IMR-90 (cell line): ENCODE measurements around the gene TNF. TPM values are rescaled to one million over a fixed set of nuclear protein-coding genes. Genes with fewer than 3 reads are reported as not detected.

Experiments used
- ATAC-seq: fragments of 200-7000 bp; cut with Tn5 transposase; 2 replicates; pipeline ENCODE4 v1.9.1; 2020; ENCODE audit warnings: low read depth, mild to moderate bottlenecking, moderate library complexity
- BruUV-seq: library from RNA; stranded (reverse); fragments of 400-500 nt; replicated peaks from 2 replicates; lab custom pipeline; 2021; lab: Mats Ljungman, UMichigan
- CTCF ChIA-PET: fragments of 300-600 bp; formaldehyde crosslinking; extraction: SDS; loops from one replicate; lab custom pipeline; 2021; ENCODE audit warnings: antibody characterized with exemption; lab: Yijun Ruan, JAX
- POLR2A ChIA-PET: fragments of 300-600 bp; sonication (Branson Sonifier 250); formaldehyde crosslinking; loops from one replicate; lab custom pipeline; 2022; ENCODE audit warnings: antibody characterized with exemption; ENCODE audit not compliant: unreplicated experiment; lab: Charles Lee
- DNase-seq: peaks from one replicate; pipeline ENCODE4 v3.0.0; 2013
- H2AFZ ChIP-seq: replicated peaks from 2 replicates; pipeline ENCODE3; 2013; ENCODE audit warnings: low read length, mild to moderate bottlenecking; ENCODE audit not compliant: poor library complexity
- H2AK5ac ChIP-seq: 2 replicates; pipeline ENCODE4 v1.6.1; 2013; ENCODE audit warnings: low read depth, low read length, inconsistent platforms
- H2AK9ac ChIP-seq: replicated peaks from 2 replicates; pipeline ENCODE3; 2013; ENCODE audit warnings: mild to moderate bottlenecking, low read depth, low read length, moderate library complexity; ENCODE audit not compliant: poor library complexity
- H2BK120ac ChIP-seq: 2 replicates; pipeline ENCODE4 v1.6.1; 2013; ENCODE audit warnings: low read depth, low read length, inconsistent platforms
- H2BK15ac ChIP-seq: 3 replicates; pipeline ENCODE4 v1.6.1; 2013; ENCODE audit warnings: low read depth, low read length, inconsistent platforms
- H2BK20ac ChIP-seq: 2 replicates; pipeline ENCODE4 v1.6.1; 2013; ENCODE audit warnings: low read depth, mild to moderate bottlenecking, inconsistent platforms, low read length, moderate library complexity
- H2BK5ac ChIP-seq: 2 replicates; pipeline ENCODE4 v1.6.1; 2013; ENCODE audit warnings: mild to moderate bottlenecking, low read depth, low read length, inconsistent platforms; ENCODE audit not compliant: poor library complexity, severe bottlenecking
- H3K14ac ChIP-seq: replicated peaks from 2 replicates; pipeline ENCODE4 v1.6.1; 2013; ENCODE audit warnings: low read depth, low read length, inconsistent platforms
- H3K18ac ChIP-seq: 2 replicates; pipeline ENCODE4 v1.6.1; 2013; ENCODE audit warnings: low read depth, low read length, control low read depth
- H3K23ac ChIP-seq: 2 replicates; pipeline ENCODE4 v1.6.1; 2013; ENCODE audit warnings: low read depth, low read length, inconsistent platforms
- H3K27ac ChIP-seq: 2 replicates; pipeline ENCODE4 v1.5.1; 2013; ENCODE audit warnings: mild to moderate bottlenecking, control low read depth, low read length; ENCODE audit not compliant: insufficient read depth
- H3K27me3 ChIP-seq: 2 replicates; pipeline ENCODE4 v1.6.1; 2013; ENCODE audit warnings: low read length; ENCODE audit not compliant: control insufficient read depth, insufficient read depth
- H3K36me3 ChIP-seq: 2 replicates; pipeline ENCODE4 v1.6.1; 2013; ENCODE audit warnings: low read length, mixed read lengths; ENCODE audit not compliant: control insufficient read depth, insufficient read depth
- H3K4ac ChIP-seq: 2 replicates; pipeline ENCODE4 v1.6.1; 2013; ENCODE audit warnings: low read depth, low read length, inconsistent platforms
- H3K4me1 ChIP-seq: 2 replicates; pipeline ENCODE4 v1.6.1; 2013; ENCODE audit warnings: low read length, mixed read lengths; ENCODE audit not compliant: control insufficient read depth, insufficient read depth
- H3K4me2 ChIP-seq: 2 replicates; pipeline ENCODE4 v1.6.1; 2013; ENCODE audit warnings: low read depth, mild to moderate bottlenecking, control low read depth, low read length, moderate library complexity
- H3K4me3 ChIP-seq: 2 replicates; pipeline ENCODE4 v1.5.1; 2013; ENCODE audit warnings: low read depth, mild to moderate bottlenecking, control low read depth, low read length, moderate library complexity; ENCODE audit not compliant: insufficient read depth
- H3K56ac ChIP-seq: 2 replicates; pipeline ENCODE4 v1.6.1; 2013; ENCODE audit warnings: low read length, inconsistent platforms; ENCODE audit not compliant: insufficient read depth; ENCODE audit errors: extremely low read depth
- H3K79me1 ChIP-seq, 2 experiments: 2 replicates each; pipeline ENCODE4 v1.6.1; 2013; ENCODE audit warnings: low read length in 2 of 2, inconsistent platforms in 1 of 2, low read depth in 1 of 2
- H3K9ac ChIP-seq: 2 replicates; pipeline ENCODE4 v1.6.1; 2013; ENCODE audit warnings: low read depth, low read length, control low read depth
- H3K9me1 ChIP-seq: 2 replicates; pipeline ENCODE4 v1.6.1; 2013; ENCODE audit warnings: low read length, inconsistent platforms; ENCODE audit not compliant: insufficient read depth
- H3K9me3 ChIP-seq: 2 replicates; pipeline ENCODE4 v1.6.1; 2013; ENCODE audit warnings: low read length; ENCODE audit not compliant: control insufficient read depth, insufficient read depth
- H4K20me1 ChIP-seq: 2 replicates; pipeline ENCODE4 v1.6.1; 2013; ENCODE audit warnings: low read length, inconsistent platforms; ENCODE audit not compliant: insufficient read depth
- H4K5ac ChIP-seq: 2 replicates; pipeline ENCODE4 v1.6.1; 2013; ENCODE audit warnings: mild to moderate bottlenecking, low read depth, low read length, control low read depth
- H4K8ac ChIP-seq, 2 experiments: 2 replicates each; pipeline ENCODE4 v1.6.1; 2013; ENCODE audit warnings: low read depth in 2 of 2, low read length in 2 of 2, control low read depth in 1 of 2, inconsistent platforms in 1 of 2
- H4K91ac ChIP-seq: 2 replicates; pipeline ENCODE4 v1.6.1; 2013; ENCODE audit warnings: low read depth, low read length, inconsistent platforms; ENCODE audit not compliant: insufficient read depth
- POLR2A ChIP-seq: IDR thresholded peaks from 2 replicates; pipeline ENCODE4 v1.6.1; 2012; ENCODE audit warnings: mild to moderate bottlenecking, low read depth, low read length
- RAD21 ChIP-seq: IDR thresholded peaks from 2 replicates; pipeline ENCODE4 v1.6.1; 2012; ENCODE audit warnings: low read length, improper control_type of control experiment
- WGBS, 2 experiments: methylation state at CpG; one replicate each; pipeline versions ENCODE4 v1.1.5 to v1.1.7; 2013; ENCODE audit warnings: missing lambda C conversion rate in 2 of 2; ENCODE audit not compliant: insufficient read length in 1 of 2; ENCODE audit errors: extremely low coverage in 2 of 2; 5-methylcytosine and 5-hydroxymethylcytosine counted together
- dilution Hi-C: fragments of 300-500 bp; cut with HindIII; formaldehyde crosslinking; loops from one replicate; pipeline ENCODE4 v1.14.3; 2018; ENCODE audit warnings: low sequenced_read_pairs; ENCODE audit not compliant: unreplicated experiment
- in situ Hi-C: fragments of 300-500 bp; cut with MboI; formaldehyde crosslinking; loops from 3 replicates; pipeline ENCODE4 v1.14.3; 2019; ENCODE audit warnings: low sequenced_read_pairs, inconsistent platforms, mixed read lengths
- intact Hi-C: fragments of 100-400 bp; cut with micrococcal nuclease; formaldehyde crosslinking; loops from 2 replicates; pipeline ENCODE4 v1.10.0; 2022
- polyA plus RNA-seq, 3 experiments: library from polyadenylated mRNA; depleted of rRNA; stranded (reverse); fragments of >200 nt; gene quantifications; 2 replicates each; pipeline ENCODE4 v1.2.3, GENCODE V29; 2012; ENCODE audit warnings: low replicate concordance in 1 of 3
- total RNA-seq: library from RNA; depleted of rRNA; stranded (reverse); fragments of >200 nt; gene quantifications from 2 replicates; pipeline ENCODE4 v1.2.3, GENCODE V29; 2012

TNF gene
- total and polyA plus RNA-seq, 2 of the 4 experiments (the other 2 are of a cell fraction) = not detected

DNA sequence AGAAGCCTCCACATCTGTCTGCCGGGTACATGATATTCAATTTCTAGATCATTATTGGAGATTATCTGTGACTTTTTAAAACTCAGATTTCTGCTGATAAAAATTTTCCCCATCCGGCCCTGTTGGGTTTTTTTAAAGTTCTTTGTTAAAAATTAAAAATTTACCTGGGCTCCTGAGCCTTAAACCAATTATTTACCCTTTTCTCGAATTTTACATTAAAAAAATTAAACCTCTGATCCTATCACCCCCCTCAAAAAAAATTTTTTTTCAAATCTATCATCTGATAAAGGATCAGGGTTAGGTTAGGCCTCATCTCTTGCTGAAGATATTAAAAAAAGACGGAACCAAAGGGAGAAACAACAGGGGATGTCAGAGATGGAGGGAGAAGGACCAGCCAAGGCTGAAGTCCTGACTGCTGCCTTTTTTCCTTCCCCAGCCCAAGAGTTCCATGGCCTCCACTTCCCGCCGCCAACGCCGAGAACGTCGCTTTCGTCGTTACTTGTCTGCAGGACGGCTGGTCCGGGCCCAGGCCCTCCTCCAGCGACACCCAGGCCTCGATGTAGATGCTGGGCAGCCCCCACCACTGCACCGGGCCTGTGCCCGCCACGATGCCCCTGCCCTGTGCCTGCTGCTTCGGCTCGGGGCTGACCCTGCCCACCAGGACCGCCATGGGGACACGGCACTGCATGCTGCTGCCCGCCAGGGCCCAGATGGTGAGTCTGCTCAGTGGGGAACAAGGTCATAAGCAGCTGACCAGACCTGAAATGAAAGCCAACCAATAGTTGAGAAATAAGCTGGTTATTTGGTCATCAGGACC is 27.4 kb upstream of the TNF start:
- Histone ChIP-seq H4K20me1 (no peaks in the 10 kb centered on the region), H4K91ac (peak overlapping the region; percentile 48), H3K27me3 (no peaks in the 10 kb centered on the region), H3K4me2 (peak overlapping the region; percentile 79), H3K36me3 (peaks cover 11% of the 10 kb centered on the region), H2BK20ac (no peak overlapping the region), H4K8ac (peak overlapping the region; percentile 91 to 98), H3K14ac (peak overlapping the region; percentile 90; the same call in 1 of the 2 replicates), H4K5ac (peak overlapping the region; percentile 89), H2AK5ac (peak overlapping the region; percentile 92), H2BK120ac (peak overlapping the region; percentile 27; the same call in 1 of the 2 replicates), H2BK15ac (no peak overlapping the region), H3K27ac (peak overlapping the region; percentile 74), H3K4me1 (peaks cover 6% of the 10 kb centered on the region), H3K56ac (peak overlapping the region; percentile 90), H2AK9ac (peak overlapping the region; percentile 97), H3K9me3 (no peaks in the 10 kb centered on the region), H3K18ac (no peak overlapping the region; the same call in 1 of the 2 replicates), H3K4ac (peak overlapping the region; percentile 87), H2BK5ac (peak overlapping the region; percentile 84), H3K79me1 (peaks cover 8 to 30% of the 10 kb centered on the region in 2 experiments; a peak in 3 of 4 replicates), H3K4me3 (peak overlapping the region; percentile 45), H3K9me1 (peaks cover 6% of the 10 kb centered on the region), H3K9ac (peak overlapping the region; percentile 81), H3K23ac (peak overlapping the region; percentile 93), H2AFZ (peak overlapping the region; percentile 85)
- in situ Hi-C loops = loop anchor here (5.0 to 10.0 kb wide), 2 partner anchors 49 to 287 kb away; no protein-coding TSS in a partner anchor
- ChIA-PET CTCF (interaction anchor here (0.6 to 2.4 kb wide), 4 partner anchors 12 to 191 kb away, joined by 3 to 14 read pairs (median 6); partner anchors contain the start of gene LST1), POLR2A (interaction anchor here (0.6 to 0.7 kb wide), 2 partner anchors 199 to 573 kb away, joined by 7 to 9 read pairs; no protein-coding TSS in a partner anchor)
- DNase-seq = no peak
- 0 out of 2 replicates have a peak, but pooled peaks have one; percentile 7 for TF ChIP-seq POLR2A
- TF ChIP-seq RAD21 = no peak
- no peak for ATAC-seq
- 95 to 100% methylated on average over 1 to 11 of the region's 24 CpGs for WGBS, 2 experiments
- dilution Hi-C loops = no loop called here
- no TSS peak for BruUV-seq
- intact Hi-C loops = loop anchor here (2.0 to 5.0 kb wide), 4 partner anchors 34 to 404 kb away; partner anchors contain the start of genes GPANK1, HSPA1B and LTB
